SK-N-SH treated with all-trans-retinoic acid at 6 μM for 48 hours (cell line): ENCODE results near the gene GNA14.

ENCODE experiments used
- ATAC-seq: fragments of 200-7000 bp; cut with Tn5 transposase; 3 replicates; pipeline ENCODE4 v1.9.1; 2020; ENCODE audit warnings: mild to moderate bottlenecking, moderate library complexity
- ARNTL ChIP-seq: fragments of 450-650 bp; formaldehyde crosslinking; IDR thresholded peaks from 2 replicates; pipeline ENCODE4 v1.5.0; 2020; ENCODE audit warnings: low read depth, mild to moderate bottlenecking, moderate library complexity, borderline replicate concordance
- BACH2 ChIP-seq: fragments of 250-450 bp; sonication (Bioruptor Pico); IDR thresholded peaks from 2 replicates; pipeline ENCODE4 v1.9.0; 2021; ENCODE audit warnings: mild to moderate bottlenecking, borderline replicate concordance
- CSDC2 ChIP-seq: fragments of 250-450 bp; sonication (Bioruptor Pico); IDR thresholded peaks from 2 replicates; pipeline ENCODE4 v1.5.0; 2020; ENCODE audit warnings: mild to moderate bottlenecking, moderate library complexity
- GLIS3 ChIP-seq: fragments of 250-450 bp; sonication (Bioruptor Pico); IDR thresholded peaks from 2 replicates; pipeline ENCODE4 v1.5.0; 2020; ENCODE audit warnings: mild to moderate bottlenecking, moderate library complexity
- OSR1 ChIP-seq: fragments of 250-450 bp; sonication (Bioruptor Pico); IDR thresholded peaks from 2 replicates; pipeline ENCODE4 v1.8.0; 2022; ENCODE audit warnings: moderate library complexity, mild to moderate bottlenecking, inconsistent platforms
- PPARA ChIP-seq: fragments of 250-450 bp; sonication (Bioruptor Pico); IDR thresholded peaks from 2 replicates; pipeline ENCODE4 v1.5.0; 2020; ENCODE audit warnings: mild to moderate bottlenecking, borderline replicate concordance
- SNAI2 ChIP-seq: fragments of 250-450 bp; sonication (Bioruptor Pico); IDR thresholded peaks from 2 replicates; pipeline ENCODE4 v1.5.0; 2020; ENCODE audit warnings: mild to moderate bottlenecking, moderate library complexity
- ZC3H10 ChIP-seq: fragments of 250-450 bp; sonication (Bioruptor Pico); IDR thresholded peaks from 2 replicates; pipeline ENCODE4 v1.5.1; 2021; ENCODE audit warnings: mild to moderate bottlenecking, moderate library complexity
- ZFP3 ChIP-seq: fragments of 250-450 bp; sonication (Bioruptor Pico); IDR thresholded peaks from 2 replicates; pipeline ENCODE4 v1.5.0; 2020; ENCODE audit warnings: mild to moderate bottlenecking, moderate library complexity
- ZNF565 ChIP-seq: fragments of 450-650 bp; formaldehyde crosslinking; conservative IDR thresholded peaks from 2 replicates; pipeline ENCODE4 v1.5.0; 2020; ENCODE audit warnings: low read depth, mild to moderate bottlenecking, moderate library complexity
- ZNF8 ChIP-seq: fragments of 450-650 bp; formaldehyde crosslinking; IDR thresholded peaks from 2 replicates; pipeline ENCODE4 v1.5.0; 2020; ENCODE audit warnings: mild to moderate bottlenecking, moderate library complexity
- TF ChIP-seq, protein P1 (sequence below): fragments of 250-450 bp; sonication (Bioruptor Pico); IDR thresholded peaks from 2 replicates; pipeline ENCODE4 v1.5.1; 2020; ENCODE audit warnings: low read depth, mild to moderate bottlenecking, moderate library complexity
- TF ChIP-seq, protein P2 (sequence below): fragments of 250-450 bp; sonication (Bioruptor Pico); IDR thresholded peaks from 2 replicates; pipeline ENCODE4 v1.8.0; 2020; ENCODE audit warnings: mild to moderate bottlenecking, moderate library complexity, borderline replicate concordance
- TF ChIP-seq, protein P3 (sequence below): fragments of 250-450 bp; sonication (Bioruptor Pico); IDR thresholded peaks from 2 replicates; pipeline ENCODE4 v1.5.1; 2021; ENCODE audit warnings: mild to moderate bottlenecking, moderate library complexity
- TF ChIP-seq, protein P4 (sequence below): fragments of 250-450 bp; sonication (Bioruptor Pico); IDR thresholded peaks from 2 replicates; pipeline ENCODE4 v1.5.0; 2020; ENCODE audit warnings: mild to moderate bottlenecking, moderate library complexity
- TF ChIP-seq, protein P5 (sequence below): fragments of 250-450 bp; sonication (Bioruptor Pico); IDR thresholded peaks from 2 replicates; pipeline ENCODE4 v1.8.0; 2021; ENCODE audit warnings: low read depth, mild to moderate bottlenecking, moderate library complexity, borderline replicate concordance

GNA14 gene

DNA sequence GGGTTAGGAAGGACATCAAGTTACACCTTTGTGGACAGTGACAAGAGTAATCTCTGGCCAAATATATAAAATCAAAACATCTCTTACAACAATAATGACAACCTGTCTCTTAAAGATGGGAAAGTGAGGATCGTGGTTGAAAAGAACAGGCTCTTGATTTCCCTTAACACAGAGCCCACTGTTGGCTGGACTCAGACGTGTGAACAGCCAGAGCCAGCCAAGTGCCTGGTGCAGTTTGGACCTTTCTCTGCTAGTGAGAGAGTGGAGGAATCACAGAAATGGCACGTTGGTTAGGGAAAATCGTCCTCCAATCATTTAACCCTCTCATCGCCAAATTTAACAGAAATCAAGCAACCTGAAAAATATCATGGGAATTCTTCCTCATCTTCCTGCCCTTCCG is 131.3 kb downstream of the GNA14 start:
- TF ChIP-seq, protein P1, sequence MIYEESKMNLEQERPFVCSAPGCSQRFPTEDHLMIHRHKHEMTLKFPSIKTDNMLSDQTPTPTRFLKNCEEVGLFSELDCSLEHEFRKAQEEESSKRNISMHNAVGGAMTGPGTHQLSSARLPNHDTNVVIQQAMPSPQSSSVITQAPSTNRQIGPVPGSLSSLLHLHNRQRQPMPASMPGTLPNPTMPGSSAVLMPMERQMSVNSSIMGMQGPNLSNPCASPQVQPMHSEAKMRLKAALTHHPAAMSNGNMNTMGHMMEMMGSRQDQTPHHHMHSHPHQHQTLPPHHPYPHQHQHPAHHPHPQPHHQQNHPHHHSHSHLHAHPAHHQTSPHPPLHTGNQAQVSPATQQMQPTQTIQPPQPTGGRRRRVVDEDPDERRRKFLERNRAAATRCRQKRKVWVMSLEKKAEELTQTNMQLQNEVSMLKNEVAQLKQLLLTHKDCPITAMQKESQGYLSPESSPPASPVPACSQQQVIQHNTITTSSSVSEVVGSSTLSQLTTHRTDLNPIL, result no peak
- no peak for TF ChIP-seq ZNF8 (CRISPR knock-in tag)
- no peak for TF ChIP-seq GLIS3 (CRISPR knock-in tag)
- TF ChIP-seq PPARA (CRISPR knock-in tag), result no peak
- TF ChIP-seq, protein P2, sequence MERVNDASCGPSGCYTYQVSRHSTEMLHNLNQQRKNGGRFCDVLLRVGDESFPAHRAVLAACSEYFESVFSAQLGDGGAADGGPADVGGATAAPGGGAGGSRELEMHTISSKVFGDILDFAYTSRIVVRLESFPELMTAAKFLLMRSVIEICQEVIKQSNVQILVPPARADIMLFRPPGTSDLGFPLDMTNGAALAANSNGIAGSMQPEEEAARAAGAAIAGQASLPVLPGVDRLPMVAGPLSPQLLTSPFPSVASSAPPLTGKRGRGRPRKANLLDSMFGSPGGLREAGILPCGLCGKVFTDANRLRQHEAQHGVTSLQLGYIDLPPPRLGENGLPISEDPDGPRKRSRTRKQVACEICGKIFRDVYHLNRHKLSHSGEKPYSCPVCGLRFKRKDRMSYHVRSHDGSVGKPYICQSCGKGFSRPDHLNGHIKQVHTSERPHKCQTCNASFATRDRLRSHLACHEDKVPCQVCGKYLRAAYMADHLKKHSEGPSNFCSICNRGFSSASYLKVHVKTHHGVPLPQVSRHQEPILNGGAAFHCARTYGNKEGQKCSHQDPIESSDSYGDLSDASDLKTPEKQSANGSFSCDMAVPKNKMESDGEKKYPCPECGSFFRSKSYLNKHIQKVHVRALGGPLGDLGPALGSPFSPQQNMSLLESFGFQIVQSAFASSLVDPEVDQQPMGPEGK, result no peak
- TF ChIP-seq, protein P3, sequence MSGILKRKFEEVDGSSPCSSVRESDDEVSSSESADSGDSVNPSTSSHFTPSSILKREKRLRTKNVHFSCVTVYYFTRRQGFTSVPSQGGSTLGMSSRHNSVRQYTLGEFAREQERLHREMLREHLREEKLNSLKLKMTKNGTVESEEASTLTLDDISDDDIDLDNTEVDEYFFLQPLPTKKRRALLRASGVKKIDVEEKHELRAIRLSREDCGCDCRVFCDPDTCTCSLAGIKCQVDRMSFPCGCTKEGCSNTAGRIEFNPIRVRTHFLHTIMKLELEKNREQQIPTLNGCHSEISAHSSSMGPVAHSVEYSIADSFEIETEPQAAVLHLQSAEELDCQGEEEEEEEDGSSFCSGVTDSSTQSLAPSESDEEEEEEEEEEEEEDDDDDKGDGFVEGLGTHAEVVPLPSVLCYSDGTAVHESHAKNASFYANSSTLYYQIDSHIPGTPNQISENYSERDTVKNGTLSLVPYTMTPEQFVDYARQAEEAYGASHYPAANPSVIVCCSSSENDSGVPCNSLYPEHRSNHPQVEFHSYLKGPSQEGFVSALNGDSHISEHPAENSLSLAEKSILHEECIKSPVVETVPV (CRISPR knock-in tag), result no peak
- TF ChIP-seq, protein P4, sequence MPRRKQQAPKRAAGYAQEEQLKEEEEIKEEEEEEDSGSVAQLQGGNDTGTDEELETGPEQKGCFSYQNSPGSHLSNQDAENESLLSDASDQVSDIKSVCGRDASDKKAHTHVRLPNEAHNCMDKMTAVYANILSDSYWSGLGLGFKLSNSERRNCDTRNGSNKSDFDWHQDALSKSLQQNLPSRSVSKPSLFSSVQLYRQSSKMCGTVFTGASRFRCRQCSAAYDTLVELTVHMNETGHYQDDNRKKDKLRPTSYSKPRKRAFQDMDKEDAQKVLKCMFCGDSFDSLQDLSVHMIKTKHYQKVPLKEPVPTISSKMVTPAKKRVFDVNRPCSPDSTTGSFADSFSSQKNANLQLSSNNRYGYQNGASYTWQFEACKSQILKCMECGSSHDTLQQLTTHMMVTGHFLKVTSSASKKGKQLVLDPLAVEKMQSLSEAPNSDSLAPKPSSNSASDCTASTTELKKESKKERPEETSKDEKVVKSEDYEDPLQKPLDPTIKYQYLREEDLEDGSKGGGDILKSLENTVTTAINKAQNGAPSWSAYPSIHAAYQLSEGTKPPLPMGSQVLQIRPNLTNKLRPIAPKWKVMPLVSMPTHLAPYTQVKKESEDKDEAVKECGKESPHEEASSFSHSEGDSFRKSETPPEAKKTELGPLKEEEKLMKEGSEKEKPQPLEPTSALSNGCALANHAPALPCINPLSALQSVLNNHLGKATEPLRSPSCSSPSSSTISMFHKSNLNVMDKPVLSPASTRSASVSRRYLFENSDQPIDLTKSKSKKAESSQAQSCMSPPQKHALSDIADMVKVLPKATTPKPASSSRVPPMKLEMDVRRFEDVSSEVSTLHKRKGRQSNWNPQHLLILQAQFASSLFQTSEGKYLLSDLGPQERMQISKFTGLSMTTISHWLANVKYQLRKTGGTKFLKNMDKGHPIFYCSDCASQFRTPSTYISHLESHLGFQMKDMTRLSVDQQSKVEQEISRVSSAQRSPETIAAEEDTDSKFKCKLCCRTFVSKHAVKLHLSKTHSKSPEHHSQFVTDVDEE (CRISPR knock-in tag), result no peak
- TF ChIP-seq CSDC2 (CRISPR knock-in tag), result no peak
- no peak for TF ChIP-seq SNAI2 (CRISPR knock-in tag)
- no peak for ATAC-seq

DNA sequence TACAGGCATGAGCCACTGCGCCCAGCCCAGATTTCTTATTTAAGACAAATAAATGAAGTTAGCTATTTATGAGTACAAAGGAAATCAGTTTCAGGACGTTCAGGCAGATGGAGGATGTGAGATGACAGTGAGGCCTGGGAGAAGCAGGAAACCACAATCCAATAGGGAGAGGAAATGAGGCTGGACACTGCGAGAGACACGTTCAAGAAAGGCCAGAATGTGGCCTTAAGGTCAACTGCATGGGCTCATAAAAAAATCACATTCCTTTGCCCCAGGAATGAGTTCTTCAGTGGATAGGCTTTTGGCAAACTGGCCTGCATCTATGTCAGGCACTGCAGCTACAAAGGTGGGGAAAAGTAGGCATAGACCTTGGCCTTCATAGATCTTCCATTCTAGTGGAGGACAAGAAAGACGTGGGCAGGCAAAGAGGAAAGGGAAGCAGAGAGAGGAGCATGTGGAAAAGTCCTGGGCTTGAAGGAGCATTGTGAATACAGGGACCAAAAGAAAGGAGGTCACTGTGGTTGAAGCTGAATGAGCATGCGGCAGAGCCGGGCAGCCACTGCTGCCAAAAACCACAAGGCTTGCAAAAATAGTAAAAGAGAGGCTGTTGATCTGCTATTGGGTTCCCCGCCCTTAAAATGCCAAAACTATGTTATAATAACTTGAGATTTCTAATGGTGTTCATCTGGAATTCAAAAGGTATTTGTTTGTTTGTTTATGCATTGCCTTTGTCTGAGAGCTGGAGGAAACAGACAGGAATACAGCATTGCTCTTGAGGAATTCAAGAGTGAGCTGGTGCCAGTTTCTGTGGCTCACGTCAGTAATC is 133.0 kb downstream of the GNA14 start:
- no peak for TF ChIP-seq ARNTL (CRISPR knock-in tag)
- TF ChIP-seq, protein P1, result no peak
- TF ChIP-seq, protein P3 (CRISPR knock-in tag), result no peak
- TF ChIP-seq, protein P5, sequence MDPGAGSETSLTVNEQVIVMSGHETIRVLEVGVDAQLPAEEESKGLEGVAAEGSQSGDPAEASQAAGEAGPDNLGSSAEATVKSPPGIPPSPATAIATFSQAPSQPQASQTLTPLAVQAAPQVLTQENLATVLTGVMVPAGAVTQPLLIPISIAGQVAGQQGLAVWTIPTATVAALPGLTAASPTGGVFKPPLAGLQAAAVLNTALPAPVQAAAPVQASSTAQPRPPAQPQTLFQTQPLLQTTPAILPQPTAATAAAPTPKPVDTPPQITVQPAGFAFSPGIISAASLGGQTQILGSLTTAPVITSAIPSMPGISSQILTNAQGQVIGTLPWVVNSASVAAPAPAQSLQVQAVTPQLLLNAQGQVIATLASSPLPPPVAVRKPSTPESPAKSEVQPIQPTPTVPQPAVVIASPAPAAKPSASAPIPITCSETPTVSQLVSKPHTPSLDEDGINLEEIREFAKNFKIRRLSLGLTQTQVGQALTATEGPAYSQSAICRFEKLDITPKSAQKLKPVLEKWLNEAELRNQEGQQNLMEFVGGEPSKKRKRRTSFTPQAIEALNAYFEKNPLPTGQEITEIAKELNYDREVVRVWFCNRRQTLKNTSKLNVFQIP, result no peak
- no peak for ATAC-seq

DNA sequence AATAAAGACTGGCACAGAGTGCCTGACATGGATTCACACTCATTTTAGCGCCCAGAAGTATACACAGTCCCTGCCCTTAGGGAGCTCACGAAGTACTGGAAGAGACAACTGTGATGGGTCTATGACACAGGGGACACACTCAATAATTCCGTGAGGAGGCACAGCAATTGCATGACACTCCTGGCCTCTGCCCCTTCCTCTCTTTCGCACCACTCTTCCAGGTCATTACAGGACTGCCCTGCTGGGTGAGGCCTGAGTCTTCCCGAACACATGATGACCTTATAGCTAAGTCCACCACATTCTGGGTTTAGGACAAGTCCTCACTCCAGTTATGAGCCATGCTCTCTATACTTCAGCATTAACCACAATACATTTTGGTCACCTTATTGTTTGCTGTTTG is 134.7 kb downstream of the GNA14 start:
- no peak for ATAC-seq
- no peak for TF ChIP-seq PPARA (CRISPR knock-in tag)
- no peak for TF ChIP-seq ZNF565 (CRISPR knock-in tag)
- TF ChIP-seq BACH2 (CRISPR knock-in tag), result no peak
- no peak for TF ChIP-seq ARNTL (CRISPR knock-in tag)
- no peak for TF ChIP-seq SNAI2 (CRISPR knock-in tag)
- no peak for TF ChIP-seq ZNF8 (CRISPR knock-in tag)
- TF ChIP-seq ZFP3 (CRISPR knock-in tag), result no peak
- no peak for TF ChIP-seq OSR1 (CRISPR knock-in tag)
- TF ChIP-seq, protein P2, result no peak
- TF ChIP-seq, protein P1, result no peak
- TF ChIP-seq ZC3H10 (CRISPR knock-in tag), result no peak
- TF ChIP-seq, protein P3 (CRISPR knock-in tag), result no peak
